Measurements from ENCODE around the gene GNA15. TPM values are rescaled to one million over a fixed set of nuclear protein-coding genes. Genes with fewer than 3 reads are reported as not detected.
"Not testable (repeated sequence)": the region's sequence is repeated elsewhere in the genome, so short reads cannot be mapped to it uniquely, and the experiment has no call there.

Gene GNA15
- total RNA-seq, 4 donors from 2014 or later: 1.2 to 12.4 (median 1.5) TPM; not detected in 1

- Histone ChIP-seq H3K4me3 (no peak overlapping the region), H3K4me1 (no peaks in the 10 kb centered on the region), H3K36me3 (no peaks in the 10 kb centered on the region), H3K9me3 (peaks cover 0 to 4% (median 0%) of the 10 kb centered on the region in 4 donors), H3K27ac (no peak overlapping the region), H3K27me3 (no peaks in the 10 kb centered on the region)
- TF ChIP-seq POLR2A (IDR thresholded peaks at IDR 0.05) (no peak), CTCF (IDR thresholded peaks at IDR 0.05) (no peak)
- no peak for DNase-seq
Measured at GRCh38 chr19:3167533-3168272, 31.9 kb downstream of the GNA15 start.

DNA sequence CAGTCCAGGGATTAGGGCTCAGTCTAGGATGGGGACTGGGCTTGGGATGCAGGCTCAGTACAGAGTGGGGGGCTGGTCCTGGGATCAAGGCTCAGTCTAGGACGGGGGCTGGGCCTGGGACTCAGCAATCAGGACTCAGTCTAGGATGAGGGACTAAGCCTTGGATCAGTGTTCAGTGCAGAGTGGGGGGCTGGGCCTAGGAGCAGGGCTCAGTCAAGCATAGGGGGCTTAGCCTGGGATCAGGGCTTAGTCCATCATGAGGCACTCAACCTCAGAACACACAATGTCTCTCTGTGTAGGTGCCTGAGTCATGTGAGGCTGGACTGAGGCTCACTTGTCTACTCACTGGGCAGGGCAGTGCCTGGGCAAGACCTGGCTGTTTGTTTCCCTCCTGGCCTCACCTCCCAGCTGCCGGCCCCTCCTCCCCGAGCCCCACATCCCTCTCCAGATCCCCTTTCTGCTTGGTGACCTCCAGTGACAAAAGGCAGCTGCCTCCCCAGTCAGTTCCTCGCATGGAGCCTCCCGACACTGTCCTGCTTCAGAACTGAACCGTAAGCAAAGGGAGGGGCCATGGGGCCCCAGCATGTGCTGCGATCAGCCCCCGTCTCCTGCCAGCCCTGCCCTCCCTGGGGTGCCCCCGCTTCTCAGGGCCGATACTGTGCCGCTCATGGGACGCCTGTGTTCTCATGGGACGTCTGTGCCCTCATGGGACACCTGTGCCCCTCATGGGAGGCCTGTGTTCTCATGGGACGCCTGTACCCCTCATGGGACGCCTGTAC lies 36.2 kb downstream of the GNA15 start:
- no peak for TF ChIP-seq CTCF (IDR thresholded peaks at IDR 0.05)
- no peak for TF ChIP-seq POLR2A (IDR thresholded peaks at IDR 0.05)
- Histone ChIP-seq H3K4me3 (no peak overlapping the region), H3K27ac (no peak overlapping the region), H3K4me1 (peaks cover 0 to 1% (median 0%) of the 10 kb centered on the region in 4 donors), H3K27me3 (no peaks in the 10 kb centered on the region), H3K9me3 (peaks cover 0 to 4% (median 0%) of the 10 kb centered on the region in 4 donors), H3K36me3 (no peaks in the 10 kb centered on the region)
- DNase-seq: no peak

GRCh38 chr19:3172673-3173000 lies 36.8 kb downstream of the GNA15 start:
- H3K27me3 ChIP-seq, H3K4me3 ChIP-seq, H3K4me1 ChIP-seq, H3K9me3 ChIP-seq, H3K36me3 ChIP-seq, DNase-seq, H3K27ac ChIP-seq: not testable (repeated sequence)

DNA sequence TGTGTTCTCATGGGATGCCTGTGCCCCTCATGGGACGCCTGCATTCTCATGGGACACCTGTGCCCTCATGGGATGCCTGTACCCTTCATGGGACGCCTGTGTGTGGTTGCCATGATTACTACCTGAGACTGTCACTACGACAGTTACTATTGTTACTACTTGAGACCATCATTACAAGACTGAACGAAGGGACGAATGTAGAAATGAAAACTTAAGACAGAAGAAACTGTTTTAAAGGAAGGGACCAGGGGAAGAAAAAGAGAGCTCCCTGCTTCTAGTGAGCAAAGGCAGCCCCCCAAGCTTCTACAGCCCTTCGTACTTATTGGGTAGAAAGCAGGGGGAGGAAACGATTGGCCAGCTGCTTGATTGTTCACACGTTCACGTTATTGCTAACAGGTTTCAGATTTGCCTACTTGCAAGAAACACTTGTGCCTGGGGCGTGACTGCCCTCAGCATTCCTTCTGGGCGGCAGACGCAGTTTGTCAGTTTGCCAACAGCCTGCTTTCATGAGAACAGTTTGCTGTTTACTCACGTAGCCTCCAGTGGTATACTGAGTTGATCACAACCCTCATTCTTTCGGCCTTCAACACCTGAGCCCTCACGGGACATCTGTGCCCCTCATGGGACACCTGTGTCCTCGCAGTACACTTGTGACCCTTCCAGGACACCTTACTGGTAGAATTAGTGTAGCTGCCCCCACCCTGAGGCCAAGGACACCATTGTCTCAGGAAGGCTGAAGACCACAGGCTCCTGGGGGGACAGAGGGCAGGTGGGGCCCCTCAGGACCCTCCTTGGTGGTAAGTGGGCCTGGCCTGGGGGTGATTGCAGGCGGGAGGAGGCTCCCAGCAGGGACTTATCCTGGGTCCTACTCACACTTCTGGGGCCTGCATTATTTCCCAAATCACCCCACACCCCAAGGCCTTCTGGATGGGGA lies 40.2 kb downstream of the GNA15 start:
- TF ChIP-seq CTCF (IDR thresholded peaks at IDR 0.05): no peak
- no peak for TF ChIP-seq POLR2A (IDR thresholded peaks at IDR 0.05)
- Histone ChIP-seq H3K27me3 (no peaks in the 10 kb centered on the region), H3K27ac (peak overlapping the region in 3 of 4 donors; percentile 9 to 49 (median 43)), H3K4me3 (no peak overlapping the region), H3K9me3 (peaks cover 0 to 4% (median 0%) of the 10 kb centered on the region in 4 donors), H3K4me1 (peaks cover 0 to 4% (median 2%) of the 10 kb centered on the region in 4 donors), H3K36me3 (no peaks in the 10 kb centered on the region)
- peak; percentile 25 to 79 (median 61) for DNase-seq

DNA sequence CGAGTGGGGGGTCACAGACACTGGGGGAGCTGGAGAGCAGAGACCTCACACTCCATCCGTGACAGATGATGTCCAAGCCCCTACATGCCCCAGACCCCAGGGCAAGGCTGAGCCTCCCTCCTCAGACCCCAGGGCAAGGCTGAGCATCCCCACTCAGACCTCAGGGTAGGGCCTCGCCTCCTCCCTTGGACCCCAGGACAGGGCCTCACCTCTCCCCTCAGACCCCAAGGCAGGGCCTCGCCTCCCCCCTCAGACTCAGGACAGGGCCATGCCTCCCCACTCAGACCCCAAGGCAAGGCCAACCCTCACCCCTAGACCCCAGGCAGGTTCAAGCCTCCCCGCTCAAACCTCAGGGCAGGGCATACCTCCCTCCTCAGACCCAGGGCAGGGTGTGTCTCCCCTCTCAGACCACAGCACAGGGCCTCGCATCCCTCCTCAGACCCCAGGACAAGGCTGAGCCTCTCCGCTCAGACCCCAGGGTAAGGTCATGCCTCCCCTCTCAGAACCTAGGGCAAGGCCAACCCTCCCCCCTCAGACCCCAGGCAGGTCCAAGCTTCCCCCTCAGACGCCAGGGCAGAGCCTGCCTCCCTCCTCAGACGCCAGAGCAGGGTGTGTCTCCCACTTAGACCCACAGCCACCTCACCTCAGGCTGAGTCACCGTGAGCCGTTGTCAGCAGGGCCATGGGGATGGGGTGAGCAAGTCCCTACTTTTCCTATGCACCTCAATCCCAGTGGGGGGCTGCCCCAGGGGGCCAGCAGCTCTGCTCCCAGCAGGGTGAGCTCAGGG lies 41.1 kb downstream of the GNA15 start:
- TF ChIP-seq POLR2A (IDR thresholded peaks at IDR 0.05): no peak
- TF ChIP-seq CTCF (IDR thresholded peaks at IDR 0.05): no peak
- H3K4me3 ChIP-seq: no peak overlapping the region
- H3K4me1 ChIP-seq: peaks cover 0 to 6% (median 4%) of the 10 kb centered on the region in 4 donors
- peak overlapping the region in 2 of 4 donors; percentile 9 to 49 for H3K27ac ChIP-seq
- DNase-seq: peak; percentile 32 to 68 (median 48)
- H3K27me3 ChIP-seq: no peaks in the 10 kb centered on the region
- H3K9me3 ChIP-seq: peaks cover 0 to 4% (median 0%) of the 10 kb centered on the region in 4 donors
- no peaks in the 10 kb centered on the region for H3K36me3 ChIP-seq

Measured in Peyer's patch (tissue), 4 donors.